ENCODE data around the gene ZNF487. TPM values are rescaled to one million over a fixed set of nuclear protein-coding genes. Genes with fewer than 3 reads are reported as not detected.
"Not testable (repeated sequence)": the region's sequence is repeated elsewhere in the genome, so short reads cannot be mapped to it uniquely, and the experiment has no call there.

Gene ZNF487
- total RNA-seq, 6 experiments from 2014 or later: 1.6 to 4.2 (median 2.5) TPM

GRCh38 chr10:43448742-43449141 lies 11.8 kb downstream of the ZNF487 start:
- no peak for DNase-seq
- peaks cover 16% of the 10 kb centered on the region for H3K4me1 Mint-ChIP-seq (ENCODE audit: low read depth)
- H3K9me3 Mint-ChIP-seq: peaks cover 4% of the 10 kb centered on the region
- H3K36me3 Mint-ChIP-seq (ENCODE audit: low read depth): no peaks in the 10 kb centered on the region; the same call in none of the 2 replicates
- no peak overlapping the region for H3K27ac Mint-ChIP-seq
- H3K4me3 Mint-ChIP-seq: no peak overlapping the region
- peaks cover 2% of the 10 kb centered on the region for H3K27me3 Mint-ChIP-seq (ENCODE audit: insufficient read depth)
- TF ChIP-seq CTCF (IDR thresholded peaks at IDR 0.05): no peak

- H3K4me3 Mint-ChIP-seq: no peak overlapping the region
- peaks cover 4% of the 10 kb centered on the region; the same call in 1 of the 2 replicates for H3K36me3 Mint-ChIP-seq (ENCODE audit: low read depth)
- peaks cover 34% of the 10 kb centered on the region for H3K4me1 Mint-ChIP-seq (ENCODE audit: low read depth)
- peak overlapping the region; percentile 59 for H3K27ac Mint-ChIP-seq
- no peak for TF ChIP-seq CTCF (IDR thresholded peaks at IDR 0.05)
- peaks cover 2% of the 10 kb centered on the region; the same call in 1 of the 2 replicates for H3K27me3 Mint-ChIP-seq (ENCODE audit: insufficient read depth)
- H3K9me3 Mint-ChIP-seq: peaks cover 2% of the 10 kb centered on the region
- no peak for DNase-seq
Observed at GRCh38 chr10:43452356-43452914, 15.5 kb downstream of the ZNF487 start.

- peaks cover 4% of the 10 kb centered on the region; the same call in 1 of the 2 replicates for H3K36me3 Mint-ChIP-seq (ENCODE audit: low read depth)
- peaks cover 34% of the 10 kb centered on the region for H3K4me1 Mint-ChIP-seq (ENCODE audit: low read depth)
- H3K27me3 Mint-ChIP-seq (ENCODE audit: insufficient read depth): peaks cover 2% of the 10 kb centered on the region; the same call in 1 of the 2 replicates
- H3K9me3 Mint-ChIP-seq: no peaks in the 10 kb centered on the region
- no peak for DNase-seq
- no peak for TF ChIP-seq CTCF (IDR thresholded peaks at IDR 0.05)
- H3K27ac Mint-ChIP-seq: peak overlapping the region; percentile 10; the same call in 1 of the 2 replicates
- H3K4me3 Mint-ChIP-seq: 0 out of 2 replicates have a peak overlapping the region, but pooled peaks have one; percentile 6
Observed at GRCh38 chr10:43453266-43453831, 16.4 kb downstream of the ZNF487 start.

GRCh38 chr10:43454025-43454424 lies 17.1 kb downstream of the ZNF487 start:
- Mint-ChIP-seq H3K27ac (0 out of 2 replicates have a peak overlapping the region, but pooled peaks have one; percentile 96), H3K4me1 (ENCODE audit: low read depth) (peaks cover 34% of the 10 kb centered on the region)
- not testable (repeated sequence) for H3K36me3 Mint-ChIP-seq (ENCODE audit: low read depth); H3K9me3 Mint-ChIP-seq; H3K27me3 Mint-ChIP-seq (ENCODE audit: insufficient read depth); DNase-seq; H3K4me3 Mint-ChIP-seq

- not testable (repeated sequence) for H3K27me3 Mint-ChIP-seq (ENCODE audit: insufficient read depth); H3K4me3 Mint-ChIP-seq; H3K36me3 Mint-ChIP-seq (ENCODE audit: low read depth)
Observed at GRCh38 chr10:43456561-43456960, 19.6 kb downstream of the ZNF487 start.

GRCh38 chr10:43458227-43458626 lies 21.3 kb downstream of the ZNF487 start:
- Mint-ChIP-seq H3K36me3 (ENCODE audit: low read depth) (peaks cover 4% of the 10 kb centered on the region; the same call in 1 of the 2 replicates), H3K4me1 (ENCODE audit: low read depth) (peaks cover 29% of the 10 kb centered on the region), H3K27me3 (ENCODE audit: insufficient read depth) (no peaks in the 10 kb centered on the region), H3K27ac (no peak overlapping the region), H3K9me3 (no peaks in the 10 kb centered on the region), H3K4me3 (no peak overlapping the region)
- TF ChIP-seq CTCF (IDR thresholded peaks at IDR 0.05): no peak
- DNase-seq: no peak

More at GRCh38 chr10:43456561-43456960, 19.6 kb downstream of the ZNF487 start:
- not testable (repeated sequence) for H3K9me3 Mint-ChIP-seq, DNase-seq, H3K27ac Mint-ChIP-seq
- H3K4me1 Mint-ChIP-seq (ENCODE audit: low read depth): peaks cover 35% of the 10 kb centered on the region

Data from HFFc6 (cell line).